ENCODE data around the gene PRMT7.

The PRMT7 gene

GRCh38 chr16:68363658-68364521 lies 53.1 kb downstream of the PRMT7 start:
- Mint-ChIP-seq H3K27ac (peak overlapping the region; percentile 73), H3K4me3 (no peak overlapping the region), H3K36me3 (ENCODE audit: low read depth) (peaks cover 18% of the 10 kb centered on the region), H3K9me3 (no peaks in the 10 kb centered on the region), H3K4me1 (ENCODE audit: low read depth) (peaks cover 42% of the 10 kb centered on the region), H3K27me3 (peaks cover 60% of the 10 kb centered on the region)
- intact Hi-C loops (cut with micrococcal nuclease): loop anchor here (10.0 kb wide), 1 partner anchor 151 kb away; no protein-coding TSS in a partner anchor

- H3K9me3 Mint-ChIP-seq: no peaks in the 10 kb centered on the region
- H3K4me1 Mint-ChIP-seq (ENCODE audit: low read depth): peaks cover 48% of the 10 kb centered on the region
- peak overlapping the region; percentile 73 for H3K27ac Mint-ChIP-seq
- H3K36me3 Mint-ChIP-seq (ENCODE audit: low read depth): peaks cover 11% of the 10 kb centered on the region
- peaks cover 61% of the 10 kb centered on the region for H3K27me3 Mint-ChIP-seq
- intact Hi-C loops (cut with micrococcal nuclease): loop anchor here (10.0 kb wide), 1 partner anchor 150 kb away; no protein-coding TSS in a partner anchor
- no peak overlapping the region for H3K4me3 Mint-ChIP-seq
Measured at GRCh38 chr16:68364561-68364998, 53.8 kb downstream of the PRMT7 start.

- Mint-ChIP-seq H3K9me3 (no peaks in the 10 kb centered on the region), H3K4me3 (no peak overlapping the region), H3K27me3 (peaks cover 61% of the 10 kb centered on the region), H3K27ac (peak overlapping the region; percentile 73), H3K36me3 (ENCODE audit: low read depth) (peaks cover 8% of the 10 kb centered on the region), H3K4me1 (ENCODE audit: low read depth) (peaks cover 56% of the 10 kb centered on the region)
- intact Hi-C loops (cut with micrococcal nuclease): loop anchor here (10.0 kb wide), 1 partner anchor 150 kb away; no protein-coding TSS in a partner anchor
Measured at GRCh38 chr16:68365167-68365817, 54.5 kb downstream of the PRMT7 start.

- Mint-ChIP-seq H3K4me3 (no peak overlapping the region), H3K9me3 (no peaks in the 10 kb centered on the region), H3K27ac (peak overlapping the region; percentile 73), H3K27me3 (peaks cover 59% of the 10 kb centered on the region), H3K4me1 (ENCODE audit: low read depth) (peaks cover 63% of the 10 kb centered on the region), H3K36me3 (ENCODE audit: low read depth) (no peaks in the 10 kb centered on the region)
- intact Hi-C loops (cut with micrococcal nuclease): loop anchor here (10.0 kb wide), 1 partner anchor 149 kb away; no protein-coding TSS in a partner anchor
Measured at GRCh38 chr16:68366062-68366461, 55.2 kb downstream of the PRMT7 start.

GRCh38 chr16:68367030-68367429 lies 56.2 kb downstream of the PRMT7 start:
- peaks cover 60% of the 10 kb centered on the region for H3K27me3 Mint-ChIP-seq
- intact Hi-C loops (cut with micrococcal nuclease): loop anchor here (10.0 kb wide), 1 partner anchor 148 kb away; no protein-coding TSS in a partner anchor

GRCh38 chr16:68367440-68367839 lies 56.6 kb downstream of the PRMT7 start:
- Mint-ChIP-seq H3K9me3 (no peaks in the 10 kb centered on the region), H3K36me3 (ENCODE audit: low read depth) (no peaks in the 10 kb centered on the region), H3K4me1 (ENCODE audit: low read depth) (peaks cover 64% of the 10 kb centered on the region), H3K4me3 (no peak overlapping the region), H3K27ac (no peak overlapping the region), H3K27me3 (peaks cover 61% of the 10 kb centered on the region)
- intact Hi-C loops (cut with micrococcal nuclease): loop anchor here (10.0 kb wide), 1 partner anchor 147 kb away; no protein-coding TSS in a partner anchor

More at GRCh38 chr16:68367030-68367429, 56.2 kb downstream of the PRMT7 start:
- Mint-ChIP-seq H3K27ac (no peak overlapping the region), H3K4me1 (ENCODE audit: low read depth) (peaks cover 64% of the 10 kb centered on the region), H3K4me3 (no peak overlapping the region), H3K36me3 (ENCODE audit: low read depth) (no peaks in the 10 kb centered on the region), H3K9me3 (no peaks in the 10 kb centered on the region)

- intact Hi-C loops (cut with micrococcal nuclease): loop anchor here (10.0 kb wide), 1 partner anchor 147 kb away; no protein-coding TSS in a partner anchor
- Mint-ChIP-seq H3K36me3 (ENCODE audit: low read depth) (no peaks in the 10 kb centered on the region), H3K27me3 (peaks cover 63% of the 10 kb centered on the region), H3K4me1 (ENCODE audit: low read depth) (peaks cover 64% of the 10 kb centered on the region), H3K9me3 (no peaks in the 10 kb centered on the region), H3K27ac (no peak overlapping the region), H3K4me3 (no peak overlapping the region)
Measured at GRCh38 chr16:68367891-68368290, 57.1 kb downstream of the PRMT7 start.

GRCh38 chr16:68368301-68368888 lies 57.6 kb downstream of the PRMT7 start:
- no peaks in the 10 kb centered on the region for H3K9me3 Mint-ChIP-seq
- H3K4me1 Mint-ChIP-seq (ENCODE audit: low read depth): peaks cover 61% of the 10 kb centered on the region
- peaks cover 62% of the 10 kb centered on the region for H3K27me3 Mint-ChIP-seq
- H3K27ac Mint-ChIP-seq: peak overlapping the region; percentile 29
- no peaks in the 10 kb centered on the region for H3K36me3 Mint-ChIP-seq (ENCODE audit: low read depth)
- H3K4me3 Mint-ChIP-seq: no peak overlapping the region
- intact Hi-C loops (cut with micrococcal nuclease): loop anchor here (10.0 kb wide), 1 partner anchor 146 kb away; no protein-coding TSS in a partner anchor

GRCh38 chr16:68369168-68369567 lies 58.3 kb downstream of the PRMT7 start:
- H3K9me3 Mint-ChIP-seq: no peaks in the 10 kb centered on the region
- peak overlapping the region; percentile 29 for H3K27ac Mint-ChIP-seq

GRCh38 chr16:68369697-68370580 lies 59.1 kb downstream of the PRMT7 start:
- intact Hi-C loops (cut with micrococcal nuclease): loop anchor here (10.0 kb wide), 1 partner anchor 145 kb away; no protein-coding TSS in a partner anchor
- Mint-ChIP-seq H3K27ac (no peak overlapping the region), H3K9me3 (no peaks in the 10 kb centered on the region), H3K36me3 (ENCODE audit: low read depth) (no peaks in the 10 kb centered on the region), H3K4me1 (ENCODE audit: low read depth) (peaks cover 46% of the 10 kb centered on the region), H3K4me3 (no peak overlapping the region), H3K27me3 (peaks cover 70% of the 10 kb centered on the region)

More at GRCh38 chr16:68369168-68369567, 58.3 kb downstream of the PRMT7 start:
- intact Hi-C loops (cut with micrococcal nuclease): loop anchor here (10.0 kb wide), 1 partner anchor 146 kb away; no protein-coding TSS in a partner anchor
- no peaks in the 10 kb centered on the region for H3K36me3 Mint-ChIP-seq (ENCODE audit: low read depth)
- no peak overlapping the region for H3K4me3 Mint-ChIP-seq
- H3K4me1 Mint-ChIP-seq (ENCODE audit: low read depth): peaks cover 54% of the 10 kb centered on the region
- peaks cover 63% of the 10 kb centered on the region for H3K27me3 Mint-ChIP-seq

- Mint-ChIP-seq H3K36me3 (ENCODE audit: low read depth) (no peaks in the 10 kb centered on the region), H3K4me1 (ENCODE audit: low read depth) (peaks cover 38% of the 10 kb centered on the region), H3K9me3 (no peaks in the 10 kb centered on the region), H3K4me3 (no peak overlapping the region), H3K27ac (no peak overlapping the region), H3K27me3 (peaks cover 77% of the 10 kb centered on the region)
- intact Hi-C loops (cut with micrococcal nuclease): no loop called here
Measured at GRCh38 chr16:68370581-68371275, 59.9 kb downstream of the PRMT7 start.

- peaks cover 33% of the 10 kb centered on the region for H3K4me1 Mint-ChIP-seq (ENCODE audit: low read depth)
- no peak overlapping the region for H3K27ac Mint-ChIP-seq
- H3K4me3 Mint-ChIP-seq: no peak overlapping the region
- H3K36me3 Mint-ChIP-seq (ENCODE audit: low read depth): no peaks in the 10 kb centered on the region
- peaks cover 75% of the 10 kb centered on the region for H3K27me3 Mint-ChIP-seq
- intact Hi-C loops (cut with micrococcal nuclease): no loop called here
- H3K9me3 Mint-ChIP-seq: no peaks in the 10 kb centered on the region
Measured at GRCh38 chr16:68371276-68371651, 60.4 kb downstream of the PRMT7 start.

Measured in dendritic cell treated with granulocyte-macrophage colony-stimulating factor and Interleukin-4, amounts not matched to agents 40 ng/mL and 50 ng/mL, for 4 days (primary cell).